HG03457 (cell line): ENCODE data around the gene IBA57.

ENCODE experiments used
- ATAC-seq: cut with Tn5 transposase; IDR thresholded peaks from one replicate; pipeline ENCODE4 v1.9.1; 2021; ENCODE audit warnings: moderate number of reproducible peaks; ENCODE audit not compliant: unreplicated experiment

Gene IBA57

GRCh38 chr1:228155596-228156514, 9.7 kb upstream of the IBA57 start:
- no peak for ATAC-seq

DNA sequence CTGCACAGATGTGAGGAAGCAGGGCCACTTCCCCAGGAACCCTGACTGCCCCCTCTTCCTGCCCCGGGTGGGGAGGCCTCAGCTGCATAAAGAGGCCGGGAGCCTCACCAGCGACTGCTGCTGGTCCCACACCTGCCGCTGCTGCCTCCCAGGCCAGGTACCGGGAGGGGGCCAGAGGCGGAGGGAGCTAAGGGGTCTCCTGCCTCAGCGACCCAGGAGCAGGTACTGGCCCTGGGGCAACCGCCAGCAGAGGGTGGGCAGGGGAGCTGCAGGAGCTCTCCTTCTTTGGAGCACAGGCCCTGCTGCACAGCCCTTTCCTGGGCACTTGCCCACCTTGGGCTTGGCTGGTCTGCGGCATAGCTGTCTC, 9.1 kb upstream of the IBA57 start:
- no peak for ATAC-seq

GRCh38 chr1:228156941-228157728, 8.5 kb upstream of the IBA57 start:
- no peak for ATAC-seq

DNA sequence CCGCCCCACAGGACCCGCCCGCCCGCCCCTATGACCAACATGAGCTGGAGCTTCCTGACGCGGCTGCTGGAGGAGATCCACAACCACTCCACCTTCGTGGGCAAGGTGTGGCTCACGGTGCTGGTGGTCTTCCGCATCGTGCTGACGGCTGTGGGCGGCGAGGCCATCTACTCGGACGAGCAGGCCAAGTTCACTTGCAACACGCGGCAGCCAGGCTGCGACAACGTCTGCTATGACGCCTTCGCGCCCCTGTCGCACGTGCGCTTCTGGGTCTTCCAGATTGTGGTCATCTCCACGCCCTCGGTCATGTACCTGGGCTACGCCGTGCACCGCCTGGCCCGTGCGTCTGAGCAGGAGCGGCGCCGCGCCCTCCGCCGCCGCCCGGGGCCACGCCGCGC, 7.9 kb upstream of the IBA57 start:
- no peak for ATAC-seq

DNA sequence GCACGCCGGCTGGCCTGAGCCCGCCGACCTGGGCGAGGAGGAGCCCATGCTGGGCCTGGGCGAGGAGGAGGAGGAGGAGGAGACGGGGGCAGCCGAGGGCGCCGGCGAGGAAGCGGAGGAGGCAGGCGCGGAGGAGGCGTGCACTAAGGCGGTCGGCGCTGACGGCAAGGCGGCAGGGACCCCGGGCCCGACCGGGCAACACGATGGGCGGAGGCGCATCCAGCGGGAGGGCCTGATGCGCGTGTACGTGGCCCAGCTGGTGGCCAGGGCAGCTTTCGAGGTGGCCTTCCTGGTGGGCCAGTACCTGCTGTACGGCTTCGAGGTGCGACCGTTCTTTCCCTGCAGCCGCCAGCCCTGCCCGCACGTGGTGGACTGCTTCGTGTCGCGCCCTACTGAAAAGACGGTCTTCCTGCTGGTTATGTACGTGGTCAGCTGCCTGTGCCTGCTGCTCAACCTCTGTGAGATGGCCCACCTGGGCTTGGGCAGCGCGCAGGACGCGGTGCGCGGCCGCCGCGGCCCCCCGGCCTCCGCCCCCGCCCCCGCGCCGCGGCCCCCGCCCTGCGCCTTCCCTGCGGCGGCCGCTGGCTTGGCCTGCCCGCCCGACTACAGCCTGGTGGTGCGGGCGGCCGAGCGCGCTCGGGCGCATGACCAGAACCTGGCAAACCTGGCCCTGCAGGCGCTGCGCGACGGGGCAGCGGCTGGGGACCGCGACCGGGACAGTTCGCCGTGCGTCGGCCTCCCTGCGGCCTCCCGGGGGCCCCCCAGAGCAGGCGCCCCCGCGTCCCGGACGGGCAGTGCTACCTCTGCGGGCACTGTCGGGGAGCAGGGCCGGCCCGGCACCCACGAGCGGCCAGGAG, 7.2 kb upstream of the IBA57 start:
- ATAC-seq: no peak

- ATAC-seq: no peak
Measured at GRCh38 chr1:228159008-228159665, 6.5 kb upstream of the IBA57 start.

DNA sequence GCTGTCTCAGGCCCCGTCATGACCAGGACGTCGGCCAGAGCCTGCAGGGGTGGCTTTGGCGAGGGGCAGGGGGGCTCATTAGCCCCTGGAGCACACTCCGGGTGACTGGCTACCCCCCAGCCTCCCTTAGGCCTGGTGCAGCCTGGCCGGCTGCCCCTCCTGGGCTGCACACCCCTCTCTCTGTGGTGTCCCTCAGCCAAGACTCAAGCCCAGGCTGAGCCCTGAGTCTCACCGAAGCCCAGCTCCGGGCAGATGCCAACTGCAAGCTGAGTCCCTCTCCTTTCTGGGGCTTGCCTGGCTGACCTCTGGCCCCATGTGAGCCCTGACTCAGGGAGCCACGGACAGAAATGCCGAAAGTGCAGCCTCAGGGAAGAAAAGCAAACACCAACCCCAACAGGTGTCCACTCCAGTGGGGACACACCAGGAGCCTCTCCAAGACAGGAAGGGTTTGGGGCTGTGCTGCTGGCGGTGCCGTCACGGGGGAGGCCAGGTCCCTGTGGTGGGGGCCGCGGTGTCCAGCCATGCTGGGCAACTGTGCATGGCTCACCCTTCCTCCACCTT, 5.3 kb upstream of the IBA57 start:
- no peak for ATAC-seq

DNA sequence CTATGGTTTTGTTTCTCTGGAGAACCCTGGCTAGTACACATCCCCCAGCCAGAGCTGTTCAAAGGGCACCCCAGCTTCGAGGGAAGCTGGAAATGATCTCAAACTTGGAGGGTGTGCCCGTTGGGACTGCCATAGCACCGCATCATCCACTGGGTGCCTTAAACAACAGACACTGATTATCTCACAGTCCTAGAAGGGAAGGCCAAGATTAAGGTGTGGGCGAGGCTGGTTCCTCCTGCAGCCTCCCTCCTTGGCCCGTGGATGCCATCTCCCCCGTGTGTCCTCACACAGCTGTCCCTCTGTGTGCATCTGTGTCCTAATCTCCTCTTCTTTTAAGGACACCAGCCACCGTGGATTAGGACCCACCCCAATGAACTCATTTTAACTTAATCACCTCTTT, 4.2 kb upstream of the IBA57 start:
- no peak for ATAC-seq

GRCh38 chr1:228161866-228162265, 3.7 kb upstream of the IBA57 start:
- no peak for ATAC-seq

GRCh38 chr1:228162286-228163006, 3.2 kb upstream of the IBA57 start:
- ATAC-seq: no peak

DNA sequence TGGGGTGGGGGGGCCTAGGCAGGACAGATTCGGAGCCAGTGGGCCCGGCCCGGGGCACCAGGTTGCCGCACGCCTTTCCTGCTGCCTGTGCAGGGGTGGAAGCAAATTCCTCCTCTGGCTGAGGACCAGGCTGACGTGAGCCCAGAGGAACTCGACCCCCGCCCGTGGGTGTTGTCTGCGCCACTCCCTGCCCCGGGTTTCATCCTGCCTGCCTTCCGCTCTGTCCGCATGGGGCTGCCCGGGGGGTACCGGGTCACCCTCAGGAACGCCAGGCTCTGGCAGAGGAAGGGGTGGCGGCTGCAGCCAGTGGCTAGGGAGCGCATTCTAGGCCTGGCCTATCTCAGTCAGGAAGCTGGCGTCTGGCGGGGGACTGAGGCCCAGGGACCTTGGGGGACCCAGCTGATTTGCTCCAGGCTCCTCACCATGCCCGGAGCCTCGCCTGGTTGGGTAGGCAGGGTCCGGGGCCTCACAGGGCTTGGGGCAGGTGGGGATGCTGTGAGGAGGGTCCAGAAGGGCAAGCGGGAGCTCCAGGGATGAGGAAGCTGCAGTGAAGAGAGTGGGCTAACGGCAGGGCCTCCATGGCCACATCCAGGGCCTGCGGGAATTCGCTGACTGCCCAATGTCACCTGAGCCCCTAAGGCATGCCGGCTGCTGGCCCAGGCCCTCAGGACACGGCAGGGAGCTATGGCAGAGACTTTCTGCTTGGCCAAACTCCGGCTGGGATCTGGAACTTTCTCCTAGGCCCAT, 2.4 kb upstream of the IBA57 start:
- ATAC-seq: no peak

- no peak for ATAC-seq
Measured at GRCh38 chr1:228163776-228164519, 1.7 kb upstream of the IBA57 start.

DNA sequence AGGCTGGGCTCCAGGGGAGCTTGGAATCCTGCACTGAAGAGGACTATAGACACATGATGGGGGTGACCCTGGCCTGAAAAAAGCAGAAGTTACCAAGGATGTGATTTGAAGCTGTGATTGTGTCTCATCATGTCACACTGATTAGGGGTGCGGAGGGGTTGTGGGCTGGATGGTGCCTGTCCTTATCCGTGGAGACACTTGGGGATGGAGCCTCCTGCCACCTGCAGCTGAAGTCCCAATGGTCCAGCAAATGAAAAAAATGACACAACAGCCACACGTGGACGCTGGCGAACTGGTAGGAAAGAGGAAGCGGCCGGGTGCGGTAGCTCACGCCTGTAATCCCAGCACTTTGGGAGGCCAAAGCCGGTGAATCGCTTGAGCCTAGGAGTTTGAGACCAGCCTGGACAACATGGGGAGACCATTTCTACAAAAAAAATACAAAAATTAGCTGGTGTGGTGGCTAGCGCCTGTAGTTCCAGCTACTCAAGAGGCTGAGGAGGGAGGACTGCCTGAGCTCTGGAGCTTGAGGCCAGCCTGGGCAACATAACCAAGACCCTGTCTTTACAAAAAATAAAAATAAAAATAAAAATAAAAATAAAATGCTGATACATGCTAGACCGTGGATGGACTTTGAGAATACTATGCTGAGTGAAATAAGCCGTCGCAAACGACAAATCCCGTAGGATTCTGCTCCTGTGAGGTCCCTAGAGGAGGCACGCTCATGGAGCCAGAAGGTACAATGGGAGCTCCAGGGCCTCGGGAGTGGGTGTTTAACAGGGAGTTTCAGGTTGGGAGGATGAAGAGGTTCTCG, 838 bp upstream of the IBA57 start:
- no peak for ATAC-seq

- ATAC-seq: peak; percentile 5
Measured at GRCh38 chr1:228166170-228166936, 749 bp downstream of the IBA57 start.

- ATAC-seq: no peak
Measured at GRCh38 chr1:228168563-228169270, 3.1 kb downstream of the IBA57 start.

GRCh38 chr1:228169345-228169744, 3.7 kb downstream of the IBA57 start:
- ATAC-seq: no peak
